Endothelial cell of umbilical vein (primary cell): ENCODE results near the gene NHERF2. TPM values are rescaled to one million over a fixed set of nuclear protein-coding genes. Genes with fewer than 3 reads are reported as not detected.

Experiments used
- BruUV-seq: library from RNA; stranded (reverse); fragments of 400-500 nt; replicated peaks from 2 replicates; lab custom pipeline; 2021; lab: Mats Ljungman, UMichigan
- CTCF ChIA-PET: fragments of 300-600, 350-600 bp; sonication (Branson Sonifier 250); formaldehyde crosslinking; loops from one replicate; lab custom pipeline; 2021; ENCODE audit warnings: antibody characterized with exemption, inconsistent platforms; lab: Charles Lee
- POLR2A ChIA-PET: fragments of 300-600, 350-600 bp; sonication (Branson Sonifier 250); formaldehyde crosslinking; loops from one replicate; lab custom pipeline; 2021; ENCODE audit warnings: antibody characterized with exemption, inconsistent platforms; lab: Charles Lee
- DNase-seq: peaks from one replicate; pipeline ENCODE4 v3.0.0-alpha.2; 2011; ENCODE audit warnings: low read depth, low spot score
- FAIRE-seq: peaks from 2 replicates; lab custom pipeline; 2011; peaks lifted over from hg19 to GRCh38; lab: Jason Lieb, UNC
- H2AFZ ChIP-seq: 2 replicates; pipeline ENCODE4 v1.6.0; 2012; ENCODE audit warnings: low read depth, low read length, control low read depth, inconsistent platforms
- H3K27ac ChIP-seq: 2 replicates; pipeline ENCODE4 v1.5.1; 2011; ENCODE audit warnings: low read depth, mild to moderate bottlenecking, control low read depth, low read length, moderate library complexity; ENCODE audit not compliant: insufficient read depth
- H3K27me3 ChIP-seq, 2 experiments: 2 replicates each; pipeline versions ENCODE4 v1.6.0 to v1.6.1; 2011; ENCODE audit warnings: low read length in 2 of 2, mixed read lengths in 1 of 2; ENCODE audit not compliant: control insufficient read depth in 2 of 2, insufficient read depth in 2 of 2
- H3K36me3 ChIP-seq, 2 experiments: 2 replicates in 1 of 2; 3 replicates in 1 of 2; pipeline ENCODE4 v1.5.1; 2011; ENCODE audit warnings: low read length in 2 of 2, mild to moderate bottlenecking in 1 of 2, moderate library complexity in 1 of 2; ENCODE audit not compliant: control insufficient read depth in 2 of 2, insufficient read depth in 2 of 2; ENCODE audit errors: extremely low read depth in 1 of 2
- H3K4me1 ChIP-seq: 3 replicates; pipeline ENCODE4 v1.5.1; 2011; ENCODE audit warnings: mild to moderate bottlenecking, low read length; ENCODE audit not compliant: control insufficient read depth, insufficient read depth; ENCODE audit errors: extremely low read depth
- H3K4me2 ChIP-seq: 2 replicates; pipeline ENCODE4 v1.6.1; 2011; ENCODE audit warnings: low read length, control low read depth, mixed read lengths; ENCODE audit not compliant: insufficient read depth
- H3K4me3 ChIP-seq, 3 experiments: fragments of 200-600 bp in 1 of 3; sonication (generic), shearing (Covaris generic) in 1 of 3; replicated peaks in 1 of 3; 2 replicates each; pipeline ENCODE4 v1.5.1; 2011 to 2016; ENCODE audit warnings: control low read depth in 3 of 3, low read length in 3 of 3, mild to moderate bottlenecking in 2 of 3, inconsistent platforms in 1 of 3, low read depth in 1 of 3, moderate library complexity in 1 of 3; ENCODE audit not compliant: insufficient read depth in 1 of 3
- H3K79me2 ChIP-seq: 2 replicates; pipeline ENCODE4 v1.6.0; 2012; ENCODE audit warnings: low read length, inconsistent platforms; ENCODE audit not compliant: control insufficient read depth, insufficient read depth
- H3K9ac ChIP-seq: replicated peaks from 2 replicates; pipeline ENCODE3; 2011; ENCODE audit warnings: low read length, control low read depth; ENCODE audit not compliant: insufficient read depth; ENCODE audit errors: extremely low read depth
- H3K9me1 ChIP-seq: replicated peaks from 3 replicates; pipeline ENCODE4 v1.6.0; 2011; ENCODE audit warnings: mild to moderate bottlenecking, low read length; ENCODE audit not compliant: control insufficient read depth, insufficient read depth; ENCODE audit errors: extremely low read depth
- H3K9me3 ChIP-seq: replicated peaks from 2 replicates; pipeline ENCODE4 v1.5.1; 2012; ENCODE audit warnings: low read length, inconsistent platforms; ENCODE audit not compliant: control insufficient read depth, insufficient read depth
- H4K20me1 ChIP-seq: replicated peaks from 2 replicates; pipeline ENCODE3; 2011; ENCODE audit warnings: mild to moderate bottlenecking, low read length; ENCODE audit not compliant: control insufficient read depth, insufficient read depth; ENCODE audit errors: extremely low read depth
- CTCF ChIP-seq, 2 donors: IDR thresholded peaks; 1 replicate in 1 of 2; 2 replicates in 1 of 2; pipeline ENCODE4 v1.5.1; 2011; ENCODE audit warnings: low read length in 2 of 2, mild to moderate bottlenecking in 2 of 2, moderate library complexity in 2 of 2, control low read depth in 1 of 2, inconsistent platforms in 1 of 2, low read depth in 1 of 2; ENCODE audit not compliant: insufficient read depth in 1 of 2; ENCODE audit errors: extremely low read depth in 1 of 2
- EZH2 ChIP-seq: IDR thresholded peaks from 2 replicates; pipeline ENCODE4 v1.6.1; 2012; ENCODE audit warnings: borderline replicate concordance, low read depth, mild to moderate bottlenecking, moderate library complexity, low read length, inconsistent platforms; ENCODE audit not compliant: severe bottlenecking
- GATA2 ChIP-seq: IDR thresholded peaks from 2 replicates; pipeline ENCODE4 v1.7.0; 2011; ENCODE audit warnings: low read depth, mild to moderate bottlenecking, moderate library complexity, mixed read lengths, low read length; ENCODE audit not compliant: insufficient read length, insufficient read depth
- JUN ChIP-seq: IDR thresholded peaks from 2 replicates; pipeline ENCODE4 v1.6.1; 2011; ENCODE audit warnings: borderline replicate concordance, low read depth; ENCODE audit not compliant: insufficient read length, insufficient read depth
- POLR2A ChIP-seq: IDR thresholded peaks from 2 replicates; pipeline ENCODE4 v1.6.1; 2012; ENCODE audit warnings: low read depth, mild to moderate bottlenecking, control low read depth, low read length
- POLR2AphosphoS5 ChIP-seq: IDR thresholded peaks from 2 replicates; pipeline ENCODE4 v1.6.1; 2012; ENCODE audit warnings: low read depth, mild to moderate bottlenecking, control low read depth, low read length, moderate library complexity; ENCODE audit not compliant: insufficient read depth
- dilution Hi-C: fragments of 300-500 bp; cut with MboI; formaldehyde crosslinking; loops from one replicate; pipeline ENCODE4 v1.15.0; 2019; ENCODE audit warnings: low sequenced_read_pairs; ENCODE audit not compliant: extremely low pct_ligation_motif_present
- intact Hi-C: fragments of 100-400 bp; cut with micrococcal nuclease; formaldehyde crosslinking; loops from one replicate; pipeline ENCODE4 v1.10.0; 2022
- polyA plus RNA-seq, 4 experiments: library from polyadenylated mRNA; depleted of rRNA in 3 of 4; stranded (reverse) in 3 of 4; unstranded in 1 of 4; fragments of >200 nt; gene quantifications; 2 replicates each; pipeline versions ENCODE4 v1.2.1 to v1.2.3, GENCODE V29; 2011 to 2012; ENCODE audit warnings: missing spikeins in 1 of 4
- total RNA-seq: library from RNA; stranded (reverse); gene quantifications from 2 replicates; pipeline ENCODE4 v1.2.3, GENCODE V29; 2021

The NHERF2 gene
- total and polyA plus RNA-seq, 2 donors (not counting 3 experiments of a cell fraction or from before 2014, with no cell fraction given) = 65.2 to 71.2 TPM

DNA sequence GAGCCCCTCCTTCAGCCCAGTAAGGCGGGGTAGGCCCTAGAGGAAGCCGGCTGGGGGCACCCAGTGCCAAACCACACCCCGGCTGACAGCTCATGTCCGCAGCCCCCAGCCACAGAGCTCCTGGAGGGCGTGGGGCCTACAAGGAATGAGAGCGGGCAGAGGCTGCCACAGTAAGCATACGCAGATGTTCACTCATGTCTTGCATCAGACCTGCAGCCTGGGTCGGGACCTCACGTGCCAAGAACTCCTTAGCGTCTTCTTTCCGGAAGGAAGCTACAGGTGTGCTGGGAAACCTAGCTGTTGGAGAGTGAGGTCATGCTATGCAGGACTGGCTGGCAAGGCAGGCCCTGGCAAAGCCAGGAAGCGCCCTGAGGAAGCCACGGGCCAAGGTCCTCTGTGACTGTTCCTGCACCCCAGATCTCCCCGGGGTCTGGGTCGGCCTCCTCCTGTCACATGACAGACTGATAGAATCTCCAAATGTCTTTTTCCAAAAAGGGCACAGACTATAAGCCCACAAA, 18.6 kb upstream of the NHERF2 start:
- H3K4me3 ChIP-seq = peak overlapping the region; percentile 71 to 76 (median 72)
- CTCF ChIA-PET = interaction anchor here (0.8 to 2.7 kb wide), 8 partner anchors 8 to 147 kb away, joined by 3 to 28 read pairs (median 4); partner anchors contain the start of gene TRAF7
- H3K27ac ChIP-seq = peak overlapping the region; percentile 82
- H3K4me2 ChIP-seq = peak overlapping the region; percentile 92
- peaks cover 0 to 3% of the 10 kb centered on the region in 2 experiments for H3K36me3 ChIP-seq
- H2AFZ ChIP-seq = no peak overlapping the region
- no peaks in the 10 kb centered on the region for H4K20me1 ChIP-seq
- POLR2A ChIA-PET = interaction anchor here (0.6 to 1.0 kb wide), 2 partner anchors 139 to 147 kb away, joined by 3 read pairs; partner anchors contain the start of gene TRAF7
- H3K9me3 ChIP-seq = no peaks in the 10 kb centered on the region
- H3K79me2 ChIP-seq = peaks cover 66% of the 10 kb centered on the region
- TF ChIP-seq POLR2AphosphoS5 = peak; percentile 36
- no peak for TF ChIP-seq JUN
- TF ChIP-seq CTCF (IDR thresholded peaks at IDR 0.05; ENCODE audit: extremely low read depth in 1 of 2, insufficient read depth in 1 of 2, low read depth in 1 of 2, low read length in 2 of 2) = no peak
- TF ChIP-seq GATA2 = no peak
- no peak for TF ChIP-seq EZH2
- TF ChIP-seq POLR2A = peak; percentile 59
- H3K9ac ChIP-seq = peak overlapping the region; percentile 89
- intact Hi-C loops (loop anchor here (1.0 to 2.0 kb wide), 2 partner anchors 43 to 147 kb away; partner anchors contain the start of genes RPS2 and TRAF7), dilution Hi-C loops (no loop called here)
- DNase-seq = peak; percentile 46
- no peaks in the 10 kb centered on the region for H3K9me1 ChIP-seq
- H3K4me1 ChIP-seq = peaks cover 48% of the 10 kb centered on the region
- no peaks in the 10 kb centered on the region for H3K27me3 ChIP-seq
- FAIRE-seq = peak; percentile 73
- TSS peak; percentile 53 for BruUV-seq
